ENCODE measurements around the gene PCNX3. TPM values are rescaled to one million over a fixed set of nuclear protein-coding genes. Genes with fewer than 3 reads are reported as not detected.
A peak's percentile ranks its signal among the peaks of the same experiment; 100 is the strongest.

The PCNX3 gene
- total RNA-seq, 1 experiment from 2014 or later = 50.4 TPM

DNA sequence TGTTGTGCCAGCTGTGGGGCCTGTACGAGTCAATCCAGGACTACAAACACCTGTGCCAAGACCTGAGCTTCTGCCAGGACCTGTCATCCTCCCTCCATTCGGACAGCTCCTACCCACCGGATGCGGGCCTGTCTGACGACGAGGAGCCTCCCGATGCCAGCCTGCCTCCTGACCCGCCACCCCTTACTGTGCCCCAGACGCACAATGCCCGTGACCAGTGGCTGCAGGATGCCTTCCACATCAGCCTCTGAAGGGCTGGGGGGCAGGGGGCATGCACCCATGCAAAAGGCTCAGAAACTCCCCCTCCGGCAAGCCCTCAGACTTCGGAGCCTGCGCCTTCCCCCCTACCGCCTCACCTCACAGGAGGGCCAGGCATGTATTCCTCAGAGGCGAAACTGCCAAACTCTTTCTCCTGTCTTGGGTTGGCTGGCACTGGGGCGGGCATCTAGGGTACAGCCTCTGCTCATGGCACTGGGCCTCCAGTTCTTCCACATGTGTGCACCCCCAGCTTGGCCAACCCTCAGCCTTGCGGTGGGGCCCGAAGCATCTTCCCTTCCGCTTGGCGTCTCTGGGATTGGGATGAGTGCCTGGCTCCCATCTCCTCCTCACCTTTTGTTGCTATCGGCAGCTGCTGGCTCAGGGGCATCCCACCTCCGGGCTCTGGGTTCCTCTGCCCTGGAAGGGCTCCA is 42.0 kb upstream of the PCNX3 start:
- Histone ChIP-seq H3K79me2 (ENCODE audit: insufficient read depth, low read length) (peaks cover 61% of the 10 kb centered on the region), H3K4me2 (ENCODE audit: low read length) (peak overlapping the region; percentile 78), H3K27ac (ENCODE audit: low read depth, low read length) (peak overlapping the region; percentile 94), H4K20me1 (ENCODE audit: insufficient read depth) (no peaks in the 10 kb centered on the region), H3K36me3 (ENCODE audit: control insufficient read depth in 1 of 2, insufficient read depth in 2 of 2, low read length in 2 of 2) (no peaks in the 10 kb centered on the region; a peak in 1 of 4 replicates), H3K9me2 (ENCODE audit: insufficient read depth) (no peaks in the 10 kb centered on the region), H3K27me3 (ENCODE audit: insufficient read depth, low read length) (no peaks in the 10 kb centered on the region), H2AFZ (ENCODE audit: low read depth, low read length, poor library complexity, severe bottlenecking) (no peak overlapping the region), H3K9ac (ENCODE audit: low read length) (peak overlapping the region; percentile 98), H3K4me1 (ENCODE audit: control insufficient read depth in 1 of 2, insufficient read depth in 2 of 2, low read length in 2 of 2) (peaks cover 53 to 75% of the 10 kb centered on the region in 2 experiments), H3K9me3 (ENCODE audit: control insufficient read depth in 1 of 2, insufficient read depth in 1 of 2, low read depth in 1 of 2, low read length in 2 of 2) (no peaks in the 10 kb centered on the region), H3K4me3 (replicated peaks in 1 of 2; ENCODE audit: low read depth in 1 of 2, low read length in 2 of 2) (peak overlapping the region; percentile 97 to 100)
- DNase-seq (ENCODE audit: low read depth, low spot score) = no peak
- ChIA-PET POLR2A (interaction anchor here (1.1 to 3.9 kb wide), 3 partner anchors 15 to 66 kb away, joined by 4 to 15 read pairs (median 6); no protein-coding TSS in a partner anchor), RAD21 (ENCODE audit: low non-redundant PET in 1 of 2, low total read pairs in 2 of 2, uncharacterized antibody in 2 of 2, unreplicated experiment in 2 of 2) (interaction anchor here in 1 of 2 experiments (1.5 kb wide), 1 partner anchor 16 kb away, joined by 3 read pairs; no protein-coding TSS in a partner anchor), CTCF (interaction anchor here (1.0 to 4.5 kb wide), 6 partner anchors 13 to 64 kb away, joined by 3 to 89 read pairs (median 6); partner anchors contain the start of genes PCNX3 and SIPA1)
- BruUV-seq (replicated peaks) = TSS peak; percentile 10
- TF ChIP-seq ZNF274 (IDR thresholded peaks at IDR 0.05; ENCODE audit: low read depth, low read length) (no peak), JUND (IDR thresholded peaks at IDR 0.05) (no peak), ZFX (IDR thresholded peaks at IDR 0.05) (no peak), YY1 (IDR thresholded peaks at IDR 0.05; ENCODE audit: extremely low read depth, insufficient replicate concordance, low read depth, low read length) (no peak), RAD21 (IDR thresholded peaks at IDR 0.05; ENCODE audit: low read depth) (no peak), SIN3A (IDR thresholded peaks at IDR 0.05; ENCODE audit: low read depth) (no peak), SRF (IDR thresholded peaks at IDR 0.05; ENCODE audit: low read depth) (no peak), POLR2AphosphoS5 (IDR thresholded peaks at IDR 0.05; ENCODE audit: low read depth, low read length) (no peak), ELF1 (IDR thresholded peaks at IDR 0.05; ENCODE audit: borderline replicate concordance, low read depth) (no peak)
- intact Hi-C loops (cut with micrococcal nuclease) = loop anchor here (5.0 kb wide), 1 partner anchor 191 kb away; the partner anchor contains the start of gene SLC25A45
- no peak for ATAC-seq

Measured in HCT116 (cell line).